Measurements from ENCODE around the gene DCPS. TPM values are rescaled to one million over a fixed set of nuclear protein-coding genes. Genes with fewer than 3 reads are reported as not detected.
"Not testable (repeated sequence)": the region's sequence is repeated elsewhere in the genome, so short reads cannot be mapped to it uniquely, and the experiment has no call there.

DCPS gene
- total RNA-seq, 1 experiment from 2014 or later: 48.3 TPM

- DNase-seq (ENCODE audit: low spot score): no peak
- in situ Hi-C loops (cut with HindIII; ENCODE audit: low sequenced_read_pairs): no loop called here
These were observed 35.4 kb downstream of the DCPS start for GRCh38 chr11:126339073-126339862.

DNA sequence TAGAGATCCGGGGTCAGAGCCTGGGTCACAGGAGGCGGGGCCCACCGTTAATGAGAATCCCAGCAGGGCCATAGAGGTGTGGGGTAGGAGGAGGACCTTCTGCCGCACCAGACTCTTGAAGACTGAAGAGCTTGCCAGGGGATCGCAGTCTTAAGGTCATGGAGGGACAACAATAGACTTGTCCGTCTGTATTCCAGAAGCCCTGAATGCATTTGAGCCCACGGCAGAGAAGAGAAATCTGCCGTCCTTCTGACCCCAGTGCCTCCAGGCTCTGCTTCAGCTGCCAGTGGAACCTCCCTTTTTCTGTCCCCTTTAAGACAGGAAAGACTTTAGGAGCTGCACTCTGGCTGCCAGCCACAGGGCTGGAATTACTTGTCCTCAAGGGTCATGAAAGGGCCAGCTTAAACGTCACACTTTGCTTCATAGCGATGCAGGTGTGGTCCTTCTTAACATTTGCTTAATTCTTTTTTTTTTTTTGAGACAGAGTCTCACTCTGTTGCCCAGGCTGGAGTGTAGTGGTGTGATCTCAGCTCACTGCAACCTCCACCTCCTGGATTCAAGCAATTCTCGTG lies 36.1 kb downstream of the DCPS start:
- in situ Hi-C loops (cut with HindIII; ENCODE audit: low sequenced_read_pairs): no loop called here
- no peak for DNase-seq (ENCODE audit: low spot score)

- in situ Hi-C loops (cut with HindIII; ENCODE audit: low sequenced_read_pairs): no loop called here
- DNase-seq (ENCODE audit: low spot score): no peak
These were observed 37.2 kb downstream of the DCPS start for GRCh38 chr11:126340960-126341606.

- in situ Hi-C loops (cut with HindIII; ENCODE audit: low sequenced_read_pairs): no loop called here
- DNase-seq (ENCODE audit: low spot score): no peak
These were observed 37.9 kb downstream of the DCPS start for GRCh38 chr11:126341760-126342161.

- in situ Hi-C loops (cut with HindIII; ENCODE audit: low sequenced_read_pairs): no loop called here
- DNase-seq (ENCODE audit: low spot score): no peak
These were observed 39.2 kb downstream of the DCPS start for GRCh38 chr11:126343051-126343450.

- in situ Hi-C loops (cut with HindIII; ENCODE audit: low sequenced_read_pairs): no loop called here
- no peak for DNase-seq (ENCODE audit: low spot score)
These were observed 40.6 kb downstream of the DCPS start for GRCh38 chr11:126344141-126345080.

GRCh38 chr11:126345283-126345682 lies 41.4 kb downstream of the DCPS start:
- no peak for DNase-seq (ENCODE audit: low spot score)
- in situ Hi-C loops (cut with HindIII; ENCODE audit: low sequenced_read_pairs): no loop called here

GRCh38 chr11:126345759-126346585 lies 42.1 kb downstream of the DCPS start:
- in situ Hi-C loops (cut with HindIII; ENCODE audit: low sequenced_read_pairs): no loop called here
- no peak for DNase-seq (ENCODE audit: low spot score)

DNA sequence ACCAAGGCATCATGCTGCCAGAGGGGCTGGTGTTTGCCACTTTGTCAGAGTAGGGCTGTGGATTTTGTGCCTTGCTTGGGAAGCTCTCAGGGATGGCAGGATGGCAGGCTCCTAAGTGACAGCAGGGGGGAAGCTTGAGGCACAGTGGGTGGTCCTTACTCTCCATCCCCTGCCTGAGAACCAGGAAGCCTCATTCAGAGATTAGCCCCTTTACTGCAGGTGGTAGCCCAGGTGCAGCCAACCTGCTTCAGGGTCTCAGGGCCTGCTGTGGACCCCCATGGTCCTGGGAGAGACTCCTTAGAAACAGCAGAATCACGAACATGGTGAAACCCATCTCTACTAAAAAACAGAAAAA lies 42.7 kb downstream of the DCPS start:
- no peak for DNase-seq (ENCODE audit: low spot score)
- in situ Hi-C loops (cut with HindIII; ENCODE audit: low sequenced_read_pairs): no loop called here

DNA sequence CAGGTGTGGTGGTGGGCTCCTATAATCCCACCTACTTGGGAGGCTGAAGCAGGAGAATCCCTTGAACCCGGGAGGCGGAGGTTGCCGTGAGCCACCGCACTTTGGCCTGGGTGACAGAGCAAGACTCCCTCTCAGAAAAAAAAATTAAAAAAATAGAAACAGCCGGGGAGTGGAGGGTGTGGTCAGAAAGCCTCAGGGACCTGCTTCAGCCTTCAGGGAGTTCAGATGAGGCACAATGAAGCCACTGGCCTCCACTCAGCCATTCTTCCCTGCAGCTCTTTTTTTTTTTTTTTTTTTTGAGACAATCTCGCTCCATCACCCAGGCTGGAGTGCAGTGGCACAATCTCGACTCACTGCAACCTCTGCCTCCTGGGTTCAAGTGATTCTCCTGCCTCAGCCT lies 43.1 kb downstream of the DCPS start:
- in situ Hi-C loops (cut with HindIII; ENCODE audit: low sequenced_read_pairs); DNase-seq (ENCODE audit: low spot score): not testable (repeated sequence)

GRCh38 chr11:126347751-126348668 lies 44.1 kb downstream of the DCPS start:
- DNase-seq (ENCODE audit: low spot score): no peak
- in situ Hi-C loops (cut with HindIII; ENCODE audit: low sequenced_read_pairs): no loop called here

DNA sequence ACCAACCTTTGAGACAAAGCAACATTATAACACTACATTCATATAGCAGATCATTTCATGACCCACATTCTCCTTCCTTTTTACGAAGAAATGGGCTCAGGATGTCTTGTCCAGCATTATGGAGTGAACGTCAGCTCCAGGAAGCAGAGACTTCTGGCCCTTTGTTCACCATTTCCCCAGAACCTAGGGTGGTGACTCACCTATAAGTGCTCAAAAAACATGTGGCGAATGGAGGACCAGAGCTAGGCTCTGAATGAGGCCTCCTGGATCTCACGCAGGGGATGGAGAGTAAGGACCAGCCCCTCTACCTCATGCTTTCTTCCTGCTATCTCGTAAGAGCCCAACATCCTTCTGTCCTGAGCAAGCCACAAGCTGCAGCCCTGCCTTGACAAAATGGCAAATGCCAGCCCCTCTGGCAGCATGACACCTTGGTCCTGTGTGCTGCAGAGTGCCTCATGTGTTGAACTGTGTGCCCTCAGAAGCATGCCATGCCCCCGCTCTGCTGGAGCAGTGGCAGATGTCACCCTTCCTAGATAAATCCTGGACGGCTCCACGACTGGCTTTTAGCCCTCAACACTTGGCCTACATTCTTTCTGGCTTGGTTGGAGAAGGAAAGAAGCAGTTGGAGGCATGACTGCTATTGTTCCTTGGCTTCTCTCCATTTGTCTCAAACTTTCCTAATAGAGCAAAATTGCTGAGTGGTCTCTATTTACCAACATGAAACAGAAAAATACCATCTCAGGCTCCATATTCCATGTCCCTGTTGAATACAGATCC lies 45.1 kb downstream of the DCPS start:
- DNase-seq (ENCODE audit: low spot score): peak; percentile 78
- in situ Hi-C loops (cut with HindIII; ENCODE audit: low sequenced_read_pairs): no loop called here

GRCh38 chr11:126350836-126351235 lies 47.0 kb downstream of the DCPS start:
- in situ Hi-C loops (cut with HindIII; ENCODE audit: low sequenced_read_pairs): no loop called here
- no peak for DNase-seq (ENCODE audit: low spot score)

GRCh38 chr11:126352163-126352562 lies 48.3 kb downstream of the DCPS start:
- DNase-seq (ENCODE audit: low spot score): no peak
- in situ Hi-C loops (cut with HindIII; ENCODE audit: low sequenced_read_pairs): no loop called here

GRCh38 chr11:126352934-126353801 lies 49.3 kb downstream of the DCPS start:
- in situ Hi-C loops (cut with HindIII; ENCODE audit: low sequenced_read_pairs): no loop called here

DNA sequence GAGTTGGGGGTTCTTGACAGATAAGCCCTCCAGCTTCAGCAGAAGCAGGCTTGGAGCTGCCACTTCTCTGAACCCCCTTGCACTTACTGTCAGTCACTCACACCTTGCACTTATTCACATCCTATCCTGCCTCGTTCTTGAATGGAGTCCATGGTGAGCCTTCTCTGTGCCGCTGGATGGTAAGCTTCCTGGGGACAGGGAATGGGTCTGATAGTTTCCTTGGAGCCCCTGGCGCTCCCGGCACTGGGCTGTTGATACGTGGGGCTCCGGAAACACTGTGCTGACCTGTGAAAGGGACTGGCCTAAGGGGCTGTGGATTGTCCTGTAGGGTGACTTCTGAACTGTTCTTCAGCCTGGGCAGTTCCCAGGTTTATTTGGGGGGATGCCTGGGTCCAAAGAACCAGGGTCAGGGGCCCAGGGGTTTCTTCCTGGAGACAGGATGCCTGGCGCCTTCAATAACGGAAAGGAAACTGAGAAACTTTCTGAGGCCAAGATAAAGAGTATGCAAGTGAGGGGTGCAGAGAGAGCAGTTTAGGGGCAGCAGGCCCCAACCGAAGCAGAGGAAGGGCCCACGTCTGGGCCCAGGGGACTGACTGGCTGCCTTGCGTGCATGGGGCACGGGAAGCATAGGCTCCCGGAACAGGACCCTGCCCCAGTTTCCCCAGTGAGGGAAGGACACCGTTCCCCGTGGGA lies 50.9 kb downstream of the DCPS start:
- DNase-seq (ENCODE audit: low spot score): no peak
- in situ Hi-C loops (cut with HindIII; ENCODE audit: low sequenced_read_pairs): no loop called here

More at GRCh38 chr11:126352934-126353801, 49.3 kb downstream of the DCPS start:
- no peak for DNase-seq (ENCODE audit: low spot score)
